ENCODE data around the gene PSMD9. TPM values are rescaled to one million over a fixed set of nuclear protein-coding genes. Genes with fewer than 3 reads are reported as not detected.
"Not testable (repeated sequence)": the region's sequence is repeated elsewhere in the genome, so short reads cannot be mapped to it uniquely, and the experiment has no call there.

The PSMD9 gene
- total RNA-seq, 6 donors from 2014 or later, result 28.1 to 59.1 (median 43.6) TPM

- no peak for DNase-seq
Observed at GRCh38 chr12:121873216-121873569, 15.4 kb upstream of the PSMD9 start.

GRCh38 chr12:121874071-121874470 lies 14.5 kb upstream of the PSMD9 start:
- Histone ChIP-seq H3K27ac (no peak overlapping the region), H3K4me1 (peaks cover 0 to 5% (median 0%) of the 10 kb centered on the region in 4 donors), H3K27me3 (no peaks in the 10 kb centered on the region), H3K36me3 (no peaks in the 10 kb centered on the region), H3K9me3 (no peaks in the 10 kb centered on the region), H3K4me3 (no peak overlapping the region)
- DNase-seq, result no peak
- no peak for ATAC-seq (ENCODE audit: low FRiP score in 2 of 2)
- 72 to 75% methylated on average over 6 of the region's 6 CpGs for WGBS, 2 donors
- TF ChIP-seq CTCF (IDR thresholded peaks at IDR 0.05) (no peak), POLR2AphosphoS5 (IDR thresholded peaks at IDR 0.05) (no peak), EP300 (IDR thresholded peaks at IDR 0.05) (no peak), POLR2A (IDR thresholded peaks at IDR 0.05) (no peak)

More at GRCh38 chr12:121873216-121873569, 15.4 kb upstream of the PSMD9 start:
- Histone ChIP-seq H3K9me3 (no peaks in the 10 kb centered on the region), H3K27ac (no peak overlapping the region), H3K36me3 (no peaks in the 10 kb centered on the region), H3K4me1 (peaks cover 0 to 5% (median 0%) of the 10 kb centered on the region in 4 donors), H3K27me3 (no peaks in the 10 kb centered on the region), H3K4me3 (no peak overlapping the region)
- WGBS, 2 donors, result 79 to 86% methylated on average over 6 of the region's 6 CpGs
- TF ChIP-seq CTCF (IDR thresholded peaks at IDR 0.05), result no peak
- no peak for TF ChIP-seq POLR2AphosphoS5 (IDR thresholded peaks at IDR 0.05)
- TF ChIP-seq POLR2A (IDR thresholded peaks at IDR 0.05), result no peak
- no peak for TF ChIP-seq EP300 (IDR thresholded peaks at IDR 0.05)
- no peak for ATAC-seq (ENCODE audit: low FRiP score in 2 of 2)

- no peaks in the 10 kb centered on the region for H3K27me3 ChIP-seq
- H3K36me3 ChIP-seq, result no peaks in the 10 kb centered on the region
- peaks cover 0 to 5% (median 0%) of the 10 kb centered on the region in 4 donors for H3K4me1 ChIP-seq
- 87 to 90% methylated on average over 6 of the region's 6 CpGs for WGBS, 2 donors
- TF ChIP-seq POLR2AphosphoS5 (IDR thresholded peaks at IDR 0.05), result no peak
- TF ChIP-seq POLR2A (IDR thresholded peaks at IDR 0.05), result no peak
- TF ChIP-seq EP300 (IDR thresholded peaks at IDR 0.05), result no peak
- no peak for TF ChIP-seq CTCF (IDR thresholded peaks at IDR 0.05)
- H3K27ac ChIP-seq, result no peak overlapping the region
- DNase-seq, result no peak
- H3K9me3 ChIP-seq, result no peaks in the 10 kb centered on the region
- H3K4me3 ChIP-seq, result no peak overlapping the region
- ATAC-seq (ENCODE audit: low FRiP score in 2 of 2), result no peak
Observed at GRCh38 chr12:121875582-121875981, 13.0 kb upstream of the PSMD9 start.

GRCh38 chr12:121876080-121876447 lies 12.5 kb upstream of the PSMD9 start:
- 81 to 86% methylated on average over 8 of the region's 8 CpGs for WGBS, 2 donors
- not testable (repeated sequence) for H3K4me3 ChIP-seq; H3K36me3 ChIP-seq; H3K4me1 ChIP-seq; ATAC-seq (ENCODE audit: low FRiP score in 2 of 2); DNase-seq; H3K9me3 ChIP-seq; H3K27me3 ChIP-seq
- H3K27ac ChIP-seq, result peak overlapping the region in 1 of 4 donors; percentile 30

GRCh38 chr12:121883315-121883660 lies 5.3 kb upstream of the PSMD9 start:
- Histone ChIP-seq H3K4me3 (no peak overlapping the region), H3K9me3 (no peaks in the 10 kb centered on the region), H3K27ac (no peak overlapping the region), H3K36me3 (no peaks in the 10 kb centered on the region), H3K27me3 (no peaks in the 10 kb centered on the region), H3K4me1 (peaks cover 4 to 6% (median 5%) of the 10 kb centered on the region in 4 donors)
- no peak for TF ChIP-seq CTCF (IDR thresholded peaks at IDR 0.05)
- TF ChIP-seq EP300 (IDR thresholded peaks at IDR 0.05), result no peak
- TF ChIP-seq POLR2AphosphoS5 (IDR thresholded peaks at IDR 0.05), result no peak
- TF ChIP-seq POLR2A (IDR thresholded peaks at IDR 0.05), result no peak
- WGBS, 2 donors, result 55 to 61% methylated on average over 4 of the region's 4 CpGs
- DNase-seq (no peak), ATAC-seq (ENCODE audit: low FRiP score in 2 of 2) (no peak)

- not testable (repeated sequence) for ATAC-seq (ENCODE audit: low FRiP score in 2 of 2); H3K36me3 ChIP-seq; H3K27me3 ChIP-seq; H3K9me3 ChIP-seq; H3K4me3 ChIP-seq; H3K27ac ChIP-seq; DNase-seq
- H3K4me1 ChIP-seq, result peaks cover 14 to 16% (median 16%) of the 10 kb centered on the region in 4 donors
- 89 to 92% methylated on average over 11 of the region's 11 CpGs for WGBS, 2 donors
Observed at GRCh38 chr12:121885129-121885528, 3.5 kb upstream of the PSMD9 start.

Data from upper lobe of left lung (tissue), 6 donors.